GM21619 (cell line): ENCODE measurements around the gene RAD50.
A peak's percentile ranks its signal among the peaks of the same experiment; 100 is the strongest.

Experiments used
- ATAC-seq: cut with Tn5 transposase; IDR thresholded peaks from one replicate; pipeline ENCODE4 v1.9.1; 2021; ENCODE audit not compliant: unreplicated experiment

Gene RAD50

GRCh38 chr5:132659598-132660493 is 103.1 kb downstream of the RAD50 start:
- no peak for ATAC-seq

- ATAC-seq, result no peak
Observed at GRCh38 chr5:132661231-132662003, 104.6 kb downstream of the RAD50 start.

GRCh38 chr5:132662004-132662401 is 105.2 kb downstream of the RAD50 start:
- ATAC-seq, result no peak

- peak; percentile 54 for ATAC-seq
Observed at GRCh38 chr5:132662925-132663770, 106.4 kb downstream of the RAD50 start.

GRCh38 chr5:132663771-132664695 is 107.3 kb downstream of the RAD50 start:
- peak; percentile 46 for ATAC-seq

- ATAC-seq, result no peak
Observed at GRCh38 chr5:132664696-132665209, 108.0 kb downstream of the RAD50 start.

- no peak for ATAC-seq
Observed at GRCh38 chr5:132665574-132666080, 108.8 kb downstream of the RAD50 start.

GRCh38 chr5:132666310-132667123 is 109.7 kb downstream of the RAD50 start:
- no peak for ATAC-seq

- ATAC-seq, result no peak
Observed at GRCh38 chr5:132667309-132667708, 110.5 kb downstream of the RAD50 start.

- ATAC-seq, result no peak
Observed at GRCh38 chr5:132667761-132668705, 111.3 kb downstream of the RAD50 start.

- no peak for ATAC-seq
Observed at GRCh38 chr5:132668706-132669454, 112.1 kb downstream of the RAD50 start.

GRCh38 chr5:132669455-132669820 is 112.7 kb downstream of the RAD50 start:
- no peak for ATAC-seq

GRCh38 chr5:132669966-132670882 is 113.4 kb downstream of the RAD50 start:
- no peak for ATAC-seq

GRCh38 chr5:132671000-132671399 is 114.2 kb downstream of the RAD50 start:
- no peak for ATAC-seq

- no peak for ATAC-seq
Observed at GRCh38 chr5:132673488-132673887, 116.7 kb downstream of the RAD50 start.
